BLaER1 (cell line): ENCODE results near the gene DTD2.
"Not testable (repeated sequence)": the region's sequence is repeated elsewhere in the genome, so short reads cannot be mapped to it uniquely, and the experiment has no call there.

Source experiments
- H3K27ac ChIP-seq: shearing (Covaris generic); formaldehyde crosslinking; 2 replicates; pipeline ENCODE4 v1.8.1; 2022
- H3K27me3 ChIP-seq: shearing (Covaris generic); formaldehyde crosslinking; 2 replicates; pipeline ENCODE4 v1.8.1; 2022
- H3K36me3 ChIP-seq: shearing (Covaris generic); formaldehyde crosslinking; 2 replicates; pipeline ENCODE4 v1.8.1; 2022
- H3K4me1 ChIP-seq: shearing (Covaris generic); formaldehyde crosslinking; 2 replicates; pipeline ENCODE4 v1.8.1; 2022
- H3K4me2 ChIP-seq: shearing (Covaris generic); formaldehyde crosslinking; 2 replicates; pipeline ENCODE4 v1.8.1; 2022
- H3K4me3 ChIP-seq: shearing (Covaris generic); formaldehyde crosslinking; 2 replicates; pipeline ENCODE4 v1.8.1; 2022
- H3K9ac ChIP-seq: shearing (Covaris generic); formaldehyde crosslinking; 2 replicates; pipeline ENCODE4 v1.8.1; 2022
- H3K9me3 ChIP-seq: shearing (Covaris generic); formaldehyde crosslinking; 2 replicates; pipeline ENCODE4 v1.8.1; 2022
- H4K20me1 ChIP-seq: shearing (Covaris generic); formaldehyde crosslinking; 2 replicates; pipeline ENCODE4 v1.8.1; 2022
- Cebpa-rat ChIP-seq: shearing (Covaris generic); IDR thresholded peaks from 2 replicates; pipeline ENCODE4 v1.8.1; 2022

Gene DTD2

DNA sequence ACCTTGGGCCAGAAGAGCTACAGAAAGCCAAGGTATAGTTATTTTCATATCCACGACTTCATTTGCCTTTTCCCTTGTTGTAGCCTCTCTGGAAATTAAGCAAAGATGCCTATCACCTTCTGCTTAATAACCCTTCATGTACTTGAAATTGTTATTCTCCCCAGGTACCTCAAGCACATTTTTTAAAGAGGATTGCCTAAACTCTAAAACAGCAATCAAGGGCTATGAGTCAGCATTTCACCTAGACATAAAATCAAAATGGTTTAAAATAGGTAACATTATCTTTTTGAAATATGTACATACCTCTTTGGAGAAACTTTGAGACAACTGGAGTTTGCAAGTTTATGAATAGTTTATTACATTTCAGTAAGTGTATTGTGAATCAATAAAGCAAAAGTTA, 11.6 kb downstream of the DTD2 start:
- no peak overlapping the region for H3K9ac ChIP-seq
- no peaks in the 10 kb centered on the region for H4K20me1 ChIP-seq
- no peak overlapping the region for H3K4me2 ChIP-seq
- peaks cover 11% of the 10 kb centered on the region; the same call in 1 of the 2 replicates for H3K36me3 ChIP-seq
- no peak overlapping the region for H3K27ac ChIP-seq
- H3K9me3 ChIP-seq, result no peaks in the 10 kb centered on the region
- TF ChIP-seq Cebpa-rat, result no peak
- no peaks in the 10 kb centered on the region for H3K27me3 ChIP-seq
- no peak overlapping the region for H3K4me3 ChIP-seq
- H3K4me1 ChIP-seq, result no peaks in the 10 kb centered on the region

DNA sequence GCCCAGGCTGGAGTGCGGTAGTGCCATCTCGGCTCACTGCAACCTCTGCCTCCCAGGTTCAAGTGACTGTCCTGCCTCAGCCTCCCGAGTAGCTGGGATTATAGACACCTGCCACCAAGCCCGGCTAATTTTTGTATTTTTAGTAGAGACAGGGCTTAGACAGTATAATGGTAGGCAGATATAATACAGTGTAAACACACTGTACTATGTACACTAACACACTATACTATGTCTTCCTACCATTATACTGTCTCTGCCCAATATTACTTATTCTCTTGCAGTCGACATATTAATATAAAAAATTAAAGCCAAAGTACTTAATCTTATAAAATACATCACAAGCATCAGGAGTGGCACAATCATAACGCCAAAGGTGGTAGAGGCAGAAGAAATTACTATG, 15.0 kb downstream of the DTD2 start:
- no peak for TF ChIP-seq Cebpa-rat
- Histone ChIP-seq H3K9me3 (peaks cover 12% of the 10 kb centered on the region; the same call in 1 of the 2 replicates), H3K4me3 (no peak overlapping the region), H3K36me3 (0 out of 2 replicates have a peak, but pooled peaks cover 3% of the 10 kb centered on the region), H3K27me3 (no peaks in the 10 kb centered on the region), H3K4me2 (no peak overlapping the region), H4K20me1 (no peaks in the 10 kb centered on the region), H3K9ac (no peak overlapping the region), H3K4me1 (no peaks in the 10 kb centered on the region), H3K27ac (no peak overlapping the region)

DNA sequence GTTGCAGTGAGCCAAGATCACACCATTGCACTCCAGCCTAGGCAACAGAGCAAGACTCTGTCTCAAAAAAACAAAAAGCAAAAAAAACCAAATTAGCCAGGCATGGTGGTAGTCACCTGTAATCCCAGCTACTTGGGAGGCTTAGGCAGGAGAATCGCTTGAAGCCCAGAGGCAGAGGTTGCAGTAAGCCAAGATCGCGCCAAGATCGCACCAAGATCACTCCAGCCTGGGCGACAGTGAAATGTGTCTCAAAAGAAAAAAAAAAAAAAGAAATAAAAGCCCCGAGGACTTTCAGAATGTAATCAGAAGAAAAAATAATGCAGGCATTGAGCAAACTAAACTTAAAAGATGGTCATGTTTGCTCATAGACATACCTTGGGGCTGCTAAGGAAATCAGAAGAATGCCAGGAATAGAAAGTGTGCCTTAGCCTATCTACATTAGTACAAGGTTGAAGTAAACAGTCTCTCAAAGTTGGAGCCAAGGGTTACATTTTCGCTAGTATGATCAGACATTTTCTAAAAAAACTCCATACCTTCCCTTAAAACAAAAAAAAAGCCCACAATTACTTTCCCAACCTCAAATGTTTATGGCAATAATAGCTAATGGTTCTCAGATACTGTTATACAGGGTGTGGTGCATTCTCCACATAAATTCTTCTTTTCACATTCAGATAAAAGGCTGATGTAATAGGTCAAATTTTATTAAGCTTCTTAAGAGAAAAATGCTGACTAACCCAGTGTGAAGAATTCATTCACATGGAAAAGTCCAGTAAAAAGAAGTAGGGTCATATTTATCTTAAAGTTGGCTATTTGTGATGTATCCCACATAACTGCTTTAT, 15.8 kb downstream of the DTD2 start:
- no peak for TF ChIP-seq Cebpa-rat
- H3K4me1 ChIP-seq, result no peaks in the 10 kb centered on the region
- no peak overlapping the region for H3K4me3 ChIP-seq
- H3K9ac ChIP-seq, result no peak overlapping the region
- H3K9me3 ChIP-seq, result peaks cover 12% of the 10 kb centered on the region; the same call in 1 of the 2 replicates
- no peak overlapping the region for H3K4me2 ChIP-seq
- no peaks in the 10 kb centered on the region for H3K27me3 ChIP-seq
- 0 out of 2 replicates have a peak, but pooled peaks cover 3% of the 10 kb centered on the region for H3K36me3 ChIP-seq
- no peak overlapping the region for H3K27ac ChIP-seq
- no peaks in the 10 kb centered on the region for H4K20me1 ChIP-seq

DNA sequence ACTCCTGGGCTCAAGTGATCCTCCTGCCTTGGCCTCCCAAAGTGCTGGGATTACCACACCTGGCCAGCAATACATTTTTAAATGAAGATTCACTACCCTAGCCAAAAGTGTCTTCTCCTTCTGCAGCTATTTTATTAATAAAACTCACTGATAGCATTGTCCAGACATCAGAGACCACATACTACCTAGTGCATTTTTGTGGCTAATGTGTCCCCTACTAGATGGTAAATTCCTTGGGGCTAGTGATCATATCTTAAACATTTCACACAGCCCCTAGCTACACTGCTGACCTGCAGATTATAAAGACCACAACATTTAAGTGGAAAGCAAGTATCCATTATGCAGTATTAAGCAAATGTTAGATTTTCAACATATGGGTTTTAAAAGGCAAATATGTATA, 17.0 kb downstream of the DTD2 start:
- no peak overlapping the region for H3K4me3 ChIP-seq

DNA sequence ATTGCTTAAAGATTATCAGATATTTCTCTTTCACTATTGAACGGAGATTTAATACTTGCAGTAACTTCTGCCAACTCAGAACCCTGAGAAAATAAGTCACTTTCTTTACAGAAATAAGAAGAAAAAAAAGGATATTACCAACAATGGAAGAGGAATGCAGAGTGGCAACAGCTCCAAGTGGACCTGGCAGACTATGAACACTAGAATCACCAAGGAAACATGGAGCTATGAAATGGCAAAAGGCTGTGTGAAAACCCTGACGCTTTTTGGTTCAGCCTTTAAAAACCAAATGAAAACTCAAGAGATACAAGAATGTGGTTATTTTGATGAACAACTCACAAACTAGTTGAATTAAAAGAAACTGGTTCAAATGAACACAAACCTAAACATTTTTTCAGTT, 17.7 kb downstream of the DTD2 start:
- no peak overlapping the region for H3K27ac ChIP-seq
- H3K27me3 ChIP-seq, result no peaks in the 10 kb centered on the region
- H3K9me3 ChIP-seq, result peaks cover 12% of the 10 kb centered on the region; the same call in 1 of the 2 replicates
- H3K4me2 ChIP-seq, result no peak overlapping the region
- TF ChIP-seq Cebpa-rat, result no peak
- H3K36me3 ChIP-seq, result no peaks in the 10 kb centered on the region
- H3K4me3 ChIP-seq, result no peak overlapping the region
- H3K4me1 ChIP-seq, result no peaks in the 10 kb centered on the region
- H4K20me1 ChIP-seq, result no peaks in the 10 kb centered on the region
- H3K9ac ChIP-seq, result no peak overlapping the region

More for the DNA sequence above, 17.0 kb downstream of the DTD2 start:
- Histone ChIP-seq H3K36me3 (no peaks in the 10 kb centered on the region), H3K4me2 (no peak overlapping the region), H3K4me1 (no peaks in the 10 kb centered on the region), H3K27me3 (no peaks in the 10 kb centered on the region), H3K27ac (no peak overlapping the region), H3K9ac (no peak overlapping the region), H4K20me1 (no peaks in the 10 kb centered on the region), H3K9me3 (peaks cover 12% of the 10 kb centered on the region; the same call in 1 of the 2 replicates)
- no peak for TF ChIP-seq Cebpa-rat

DNA sequence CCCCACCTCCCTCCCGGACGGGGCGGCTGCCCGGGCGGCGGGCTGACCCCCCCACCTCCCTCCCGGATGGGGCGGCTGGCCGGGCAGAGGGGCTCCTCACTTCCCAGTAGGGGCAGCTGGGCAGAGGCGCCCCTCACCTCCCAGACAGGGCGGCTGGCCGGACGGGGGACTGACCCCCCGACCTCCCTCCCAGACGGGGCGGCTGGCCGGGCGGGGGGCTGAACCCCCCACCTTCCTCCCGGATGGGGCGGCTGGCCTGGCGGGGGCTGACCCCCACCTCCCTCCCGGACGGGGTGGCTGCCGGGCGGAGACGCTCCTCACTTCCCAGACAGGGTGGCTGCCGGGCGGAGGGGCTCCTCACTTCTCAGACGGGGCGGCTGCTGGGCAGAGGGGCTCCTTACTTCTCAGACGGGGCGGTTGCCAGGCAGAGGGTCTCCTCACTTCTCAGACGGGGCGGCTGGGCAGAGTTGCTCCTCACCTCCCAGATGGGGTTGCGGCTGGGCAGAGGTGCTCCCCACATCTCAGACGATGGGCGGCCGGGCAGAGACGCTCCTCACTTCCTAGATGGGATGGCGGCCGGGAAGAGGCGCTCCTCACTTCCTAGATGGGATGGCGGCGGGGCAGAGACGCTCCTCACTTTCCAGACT, 20.1 kb downstream of the DTD2 start:
- not testable (repeated sequence) for H4K20me1 ChIP-seq, H3K36me3 ChIP-seq, H3K27ac ChIP-seq, H3K4me2 ChIP-seq, H3K4me3 ChIP-seq, H3K27me3 ChIP-seq, H3K4me1 ChIP-seq, H3K9ac ChIP-seq
- H3K9me3 ChIP-seq, result peaks cover 23% of the 10 kb centered on the region

DNA sequence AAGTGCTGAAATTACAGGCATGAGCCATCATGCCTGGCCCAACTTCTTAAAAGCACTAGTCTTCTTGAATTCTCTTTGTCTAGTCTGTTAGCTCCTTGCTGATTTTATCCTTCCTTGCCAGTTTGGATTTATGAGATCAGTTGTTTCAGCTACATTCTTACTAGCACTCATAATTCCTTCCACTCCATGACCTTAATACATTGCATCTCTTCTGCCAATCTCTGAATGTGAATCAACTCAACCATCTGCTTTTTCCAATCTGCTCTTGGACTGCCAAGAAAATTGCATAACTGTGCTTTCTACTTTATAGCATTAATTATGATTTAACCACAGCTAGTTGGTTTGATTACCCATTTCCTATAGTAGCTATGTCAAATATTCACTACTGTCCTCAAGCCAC, 22.0 kb downstream of the DTD2 start:
- Histone ChIP-seq H3K27me3 (no peaks in the 10 kb centered on the region), H3K4me2 (no peak overlapping the region), H3K36me3 (peaks cover 7% of the 10 kb centered on the region; the same call in 1 of the 2 replicates), H3K4me3 (no peak overlapping the region), H4K20me1 (no peaks in the 10 kb centered on the region), H3K9me3 (peaks cover 34% of the 10 kb centered on the region), H3K27ac (no peak overlapping the region), H3K9ac (no peak overlapping the region), H3K4me1 (no peaks in the 10 kb centered on the region)
- no peak for TF ChIP-seq Cebpa-rat

DNA sequence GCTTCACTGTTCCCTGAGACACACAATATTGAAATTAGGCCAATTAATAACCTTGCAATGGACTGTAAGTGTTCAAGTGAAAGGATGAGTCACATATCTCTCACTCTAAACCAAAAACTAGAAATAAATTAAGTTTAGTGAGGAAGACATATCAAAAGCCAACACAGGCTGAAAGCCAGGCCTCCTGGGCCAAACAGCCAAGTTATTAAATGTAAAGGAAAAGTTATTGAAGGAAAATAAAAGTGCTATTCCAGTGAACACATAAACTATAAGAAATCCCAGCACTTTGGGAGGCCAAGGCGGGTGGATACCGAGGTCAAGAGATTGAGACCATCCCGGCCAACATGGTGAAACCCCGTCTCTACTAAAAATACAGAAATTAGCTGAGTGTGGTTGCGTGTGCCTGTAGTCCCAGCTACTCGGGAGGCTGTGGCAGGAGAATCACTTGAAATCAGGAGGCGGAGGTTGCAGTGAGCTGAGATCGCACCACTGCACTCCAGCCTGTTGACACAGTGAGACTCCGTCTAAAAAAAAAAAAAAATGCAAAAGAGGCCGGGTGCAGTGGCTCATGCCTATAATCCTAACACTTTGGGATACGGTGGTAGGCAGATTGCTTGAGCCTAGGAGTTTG, 26.6 kb downstream of the DTD2 start:
- TF ChIP-seq Cebpa-rat, result no peak
- Histone ChIP-seq H3K36me3 (peaks cover 7% of the 10 kb centered on the region; the same call in 1 of the 2 replicates), H3K27me3 (no peaks in the 10 kb centered on the region), H4K20me1 (no peaks in the 10 kb centered on the region), H3K9me3 (peaks cover 22% of the 10 kb centered on the region), H3K27ac (no peak overlapping the region), H3K9ac (no peak overlapping the region), H3K4me1 (no peaks in the 10 kb centered on the region), H3K4me3 (no peak overlapping the region), H3K4me2 (no peak overlapping the region)

DNA sequence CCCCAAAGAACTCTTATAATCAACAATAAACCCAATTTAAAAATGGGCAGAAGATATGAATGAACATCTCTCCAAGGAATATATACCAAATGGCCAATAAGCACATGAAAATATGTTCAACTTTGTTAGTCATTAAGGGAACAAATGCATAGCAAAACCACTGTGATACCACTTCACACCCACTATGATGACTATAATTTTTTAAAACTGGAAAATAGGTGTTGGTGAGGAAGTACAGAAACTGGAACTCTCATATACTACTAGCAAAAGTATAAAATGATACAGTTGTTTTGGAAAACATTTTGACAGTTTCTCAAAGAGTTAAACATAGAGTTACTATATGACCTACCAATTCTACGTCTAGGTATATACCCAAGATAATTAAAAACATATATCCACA, 27.5 kb downstream of the DTD2 start:
- H3K36me3 ChIP-seq, result peaks cover 7% of the 10 kb centered on the region; the same call in 1 of the 2 replicates
- no peak overlapping the region for H3K4me2 ChIP-seq
- H3K27ac ChIP-seq, result no peak overlapping the region
- no peaks in the 10 kb centered on the region for H3K4me1 ChIP-seq
- no peak for TF ChIP-seq Cebpa-rat
- H3K9me3 ChIP-seq, result peaks cover 22% of the 10 kb centered on the region
- no peaks in the 10 kb centered on the region for H3K27me3 ChIP-seq
- no peak overlapping the region for H3K9ac ChIP-seq
- H3K4me3 ChIP-seq, result no peak overlapping the region
- H4K20me1 ChIP-seq, result no peaks in the 10 kb centered on the region

DNA sequence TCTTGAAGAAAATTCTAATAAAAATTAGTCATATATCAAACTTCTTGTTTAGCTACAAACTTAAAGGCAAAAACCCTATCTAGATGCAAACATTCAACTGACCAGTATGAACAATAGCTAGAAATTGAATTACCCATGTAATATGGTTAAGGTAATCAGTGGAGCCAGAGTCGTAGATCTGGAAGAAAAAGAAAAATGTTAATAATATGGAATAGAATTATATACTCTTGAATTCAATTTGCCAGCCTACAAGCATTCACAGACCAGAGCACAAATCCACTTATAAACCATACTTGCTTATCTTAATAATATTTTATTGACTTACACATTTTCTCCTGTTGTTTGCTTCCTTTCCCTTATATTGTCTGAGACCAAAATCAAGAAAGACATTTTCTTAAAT, 29.3 kb downstream of the DTD2 start:
- Histone ChIP-seq H3K9ac (no peak overlapping the region), H3K4me2 (no peak overlapping the region), H3K27me3 (no peaks in the 10 kb centered on the region), H3K27ac (no peak overlapping the region), H3K4me1 (no peaks in the 10 kb centered on the region), H4K20me1 (no peaks in the 10 kb centered on the region), H3K4me3 (no peak overlapping the region), H3K36me3 (peaks cover 7% of the 10 kb centered on the region; the same call in 1 of the 2 replicates), H3K9me3 (peaks cover 20% of the 10 kb centered on the region)
- no peak for TF ChIP-seq Cebpa-rat
